ACC112 (cell line): ENCODE data around the gene CCDC148.
A peak's percentile ranks its signal among the peaks of the same experiment; 100 is the strongest.

Experiments
- H2AFZ ChIP-seq: fragments of 200-600 bp; sonication (generic); one replicate; pipeline ENCODE4 v1.6.0; 2017; ENCODE audit warnings: antibody characterized with exemption, low read length; ENCODE audit not compliant: unreplicated experiment
- H3K27ac ChIP-seq: fragments of 200-600 bp; sonication (generic); 2 replicates; pipeline ENCODE4 v1.5.1; 2014; ENCODE audit warnings: low read depth, mild to moderate bottlenecking, antibody characterized with exemption, low read length, moderate library complexity
- H3K27me3 ChIP-seq: fragments of 200-600 bp; sonication (generic); 2 replicates; pipeline ENCODE4 v1.6.1; 2014; ENCODE audit warnings: mild to moderate bottlenecking, antibody characterized with exemption, low read length, moderate library complexity, mixed read lengths; ENCODE audit not compliant: insufficient read depth
- H3K36me3 ChIP-seq: fragments of 200-600 bp; sonication (generic); 2 replicates; pipeline ENCODE4 v1.6.1; 2016; ENCODE audit warnings: mild to moderate bottlenecking, antibody characterized with exemption, low read length, moderate library complexity, mixed read lengths; ENCODE audit not compliant: insufficient read depth
- H3K4me1 ChIP-seq: fragments of 200-600 bp; sonication (generic); one replicate; pipeline ENCODE4 v1.6.1; 2016; ENCODE audit warnings: low read length, mixed read lengths; ENCODE audit not compliant: insufficient read depth, unreplicated experiment, control insufficient read depth
- H3K4me3 ChIP-seq: fragments of 200-600 bp; sonication (generic); 2 replicates; pipeline ENCODE4 v1.5.1; 2014; ENCODE audit warnings: mild to moderate bottlenecking, low read depth, low read length
- H3K79me2 ChIP-seq: fragments of 200-600 bp; sonication (generic); one replicate; pipeline ENCODE4 v1.6.0; 2016; ENCODE audit warnings: low read length; ENCODE audit not compliant: control insufficient read depth, unreplicated experiment, insufficient read depth

The CCDC148 gene

DNA sequence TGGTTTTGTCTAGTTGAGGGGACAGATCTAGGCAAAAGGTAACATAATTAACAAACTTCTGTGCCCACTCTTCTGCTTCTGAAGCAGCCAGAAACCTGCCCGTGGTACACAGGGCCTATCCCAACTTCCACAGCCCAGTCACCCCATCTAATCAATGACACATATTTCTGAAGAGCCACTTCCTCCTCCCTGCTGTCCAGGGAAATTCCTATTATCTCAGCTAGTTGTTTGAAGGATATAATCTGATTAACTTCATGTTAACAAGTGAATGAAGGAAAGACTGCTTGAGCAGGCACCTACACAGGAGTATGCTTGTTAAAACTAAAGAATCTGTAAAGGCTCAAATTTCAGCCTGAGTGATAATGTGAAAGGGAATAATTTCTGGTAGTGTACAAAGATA lies 61.4 kb downstream of the CCDC148 start:
- no peaks in the 10 kb centered on the region for H3K36me3 ChIP-seq
- H3K27me3 ChIP-seq, result no peaks in the 10 kb centered on the region
- H3K4me3 ChIP-seq, result no peak overlapping the region
- peak overlapping the region; percentile 42 for H2AFZ ChIP-seq
- no peaks in the 10 kb centered on the region for H3K79me2 ChIP-seq
- H3K4me1 ChIP-seq, result peaks cover 7% of the 10 kb centered on the region
- no peak overlapping the region for H3K27ac ChIP-seq

DNA sequence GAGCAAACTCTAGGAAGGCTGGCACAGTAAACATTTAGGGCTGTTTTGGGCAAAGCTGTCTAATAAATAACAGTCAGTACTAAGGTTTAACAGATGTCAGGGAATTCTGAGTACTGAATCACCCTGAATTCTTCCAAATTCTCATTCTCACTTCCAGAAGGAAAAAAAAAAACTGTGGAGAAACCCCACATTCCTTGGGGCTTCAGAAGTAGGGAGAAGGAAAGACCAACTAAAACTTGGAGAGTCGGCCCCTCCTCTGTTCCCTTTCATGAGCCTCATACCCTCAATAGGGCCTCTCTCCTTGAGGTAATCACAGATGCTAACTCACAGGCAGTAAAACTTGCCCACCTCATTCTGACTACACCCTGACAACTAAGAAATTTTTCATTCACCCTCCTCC lies 62.1 kb downstream of the CCDC148 start:
- Histone ChIP-seq H3K36me3 (no peaks in the 10 kb centered on the region), H3K27ac (no peak overlapping the region), H3K4me3 (no peak overlapping the region), H3K79me2 (no peaks in the 10 kb centered on the region), H3K27me3 (no peaks in the 10 kb centered on the region), H3K4me1 (peaks cover 7% of the 10 kb centered on the region), H2AFZ (peak overlapping the region; percentile 44)

DNA sequence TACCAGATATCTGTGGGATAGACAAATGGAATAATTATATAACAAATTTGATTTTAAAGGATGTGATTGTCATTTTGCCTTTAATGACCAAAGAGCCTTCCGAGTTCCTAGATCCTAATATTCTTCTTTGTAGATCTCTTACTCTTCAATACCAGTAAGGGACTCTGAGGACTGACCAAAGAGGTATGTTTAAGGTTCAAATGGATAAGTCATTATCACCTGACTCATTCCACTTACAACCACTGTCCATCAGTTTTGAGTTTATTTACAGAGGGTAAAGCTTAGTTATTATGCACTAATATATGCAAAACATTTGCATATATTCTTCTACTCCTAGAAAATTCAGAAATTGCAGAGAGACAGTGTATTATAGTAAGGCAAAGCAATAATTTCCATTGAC lies 62.7 kb downstream of the CCDC148 start:
- H2AFZ ChIP-seq, result no peak overlapping the region
- H3K27me3 ChIP-seq, result no peaks in the 10 kb centered on the region
- H3K36me3 ChIP-seq, result no peaks in the 10 kb centered on the region
- H3K27ac ChIP-seq, result no peak overlapping the region
- peaks cover 7% of the 10 kb centered on the region for H3K4me1 ChIP-seq
- H3K4me3 ChIP-seq, result no peak overlapping the region
- no peaks in the 10 kb centered on the region for H3K79me2 ChIP-seq

DNA sequence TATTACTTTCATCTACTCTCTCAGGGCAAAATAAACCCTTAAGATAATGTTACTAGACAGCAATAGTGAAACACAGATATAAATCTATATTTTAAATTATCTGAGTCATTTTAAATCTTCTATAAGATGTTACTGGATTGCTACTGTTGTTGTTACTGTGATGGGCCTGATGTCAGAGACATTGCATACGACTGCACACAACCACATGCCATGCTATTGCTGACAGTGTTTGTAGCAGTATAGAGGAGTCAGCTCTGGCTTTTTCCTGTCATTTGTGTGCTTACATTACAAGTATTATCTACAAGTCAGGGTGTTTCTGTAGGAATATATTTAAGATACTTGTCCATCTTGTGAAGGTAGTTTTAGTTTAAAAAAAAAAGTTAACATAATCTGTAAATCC lies 63.9 kb downstream of the CCDC148 start:
- no peak overlapping the region for H3K4me3 ChIP-seq

DNA sequence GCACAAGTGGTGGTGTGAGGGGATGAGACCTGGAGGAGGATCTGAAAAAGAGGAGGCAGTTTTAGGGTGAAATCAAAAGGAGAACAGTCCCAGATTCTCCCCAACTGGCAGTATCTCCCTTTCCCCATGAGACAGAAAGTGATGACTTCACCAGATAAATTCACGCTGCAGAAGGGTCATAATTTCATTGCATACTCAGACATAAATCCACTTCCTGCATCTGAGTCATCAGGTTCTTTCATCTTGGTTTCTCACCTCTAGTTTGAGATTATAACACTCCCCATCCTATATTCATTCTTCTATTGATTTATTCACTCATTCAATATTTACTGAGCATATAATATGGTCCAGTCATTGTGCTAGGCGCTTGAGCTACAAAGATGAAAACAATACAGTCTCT lies 64.7 kb downstream of the CCDC148 start:
- H3K4me1 ChIP-seq, result peaks cover 7% of the 10 kb centered on the region
- no peaks in the 10 kb centered on the region for H3K36me3 ChIP-seq
- no peak overlapping the region for H3K27ac ChIP-seq
- H3K27me3 ChIP-seq, result no peaks in the 10 kb centered on the region
- no peak overlapping the region for H3K4me3 ChIP-seq
- H2AFZ ChIP-seq, result no peak overlapping the region
- no peaks in the 10 kb centered on the region for H3K79me2 ChIP-seq

More for the DNA sequence above, 63.9 kb downstream of the CCDC148 start:
- Histone ChIP-seq H2AFZ (no peak overlapping the region), H3K27me3 (no peaks in the 10 kb centered on the region), H3K36me3 (no peaks in the 10 kb centered on the region), H3K4me1 (peaks cover 7% of the 10 kb centered on the region), H3K79me2 (no peaks in the 10 kb centered on the region), H3K27ac (no peak overlapping the region)

DNA sequence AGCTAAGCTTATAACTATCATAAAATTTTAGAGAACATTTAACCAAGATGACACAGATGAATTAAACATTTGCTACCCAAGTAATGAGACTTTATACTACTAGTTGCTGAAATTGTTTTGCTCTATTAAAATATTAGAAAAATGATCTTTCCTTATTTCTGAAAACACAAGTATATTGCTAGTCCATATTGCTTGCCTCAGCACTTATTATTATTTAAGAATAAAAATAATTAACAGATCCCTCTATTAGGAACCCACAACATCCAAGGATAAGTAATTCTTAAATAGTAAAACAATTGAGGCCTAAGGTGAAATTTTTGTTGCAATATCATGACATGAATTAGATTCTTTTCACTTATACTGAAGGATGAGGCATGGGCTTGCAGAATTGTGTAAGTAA lies 65.2 kb downstream of the CCDC148 start:
- H3K27ac ChIP-seq, result no peak overlapping the region
- no peaks in the 10 kb centered on the region for H3K79me2 ChIP-seq
- no peaks in the 10 kb centered on the region for H3K36me3 ChIP-seq
- no peak overlapping the region for H3K4me3 ChIP-seq
- H2AFZ ChIP-seq, result no peak overlapping the region
- H3K4me1 ChIP-seq, result peaks cover 7% of the 10 kb centered on the region
- no peaks in the 10 kb centered on the region for H3K27me3 ChIP-seq

DNA sequence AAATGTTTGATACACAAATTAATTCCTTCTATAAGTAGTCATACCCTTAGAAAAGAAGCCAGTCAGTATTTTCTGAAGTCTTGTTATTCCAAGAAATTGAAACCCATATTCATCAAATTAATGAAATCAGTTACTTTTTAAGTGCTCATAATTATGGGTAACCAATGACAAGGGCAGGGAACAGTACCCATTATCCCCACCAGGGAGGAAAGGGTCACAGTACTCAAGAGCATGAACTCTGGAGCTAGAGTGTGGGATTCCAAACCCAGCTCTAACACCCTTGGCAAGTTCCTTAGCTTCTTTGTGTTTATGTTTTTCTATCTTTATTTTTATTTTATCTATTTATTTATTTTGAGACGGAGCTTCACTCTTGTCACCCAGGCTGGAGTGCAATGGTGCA lies 68.4 kb downstream of the CCDC148 start:
- peaks cover 7% of the 10 kb centered on the region for H3K4me1 ChIP-seq
- no peaks in the 10 kb centered on the region for H3K79me2 ChIP-seq
- no peaks in the 10 kb centered on the region for H3K36me3 ChIP-seq
- no peak overlapping the region for H3K27ac ChIP-seq
- H3K27me3 ChIP-seq, result no peaks in the 10 kb centered on the region
- H2AFZ ChIP-seq, result no peak overlapping the region
- H3K4me3 ChIP-seq, result no peak overlapping the region

DNA sequence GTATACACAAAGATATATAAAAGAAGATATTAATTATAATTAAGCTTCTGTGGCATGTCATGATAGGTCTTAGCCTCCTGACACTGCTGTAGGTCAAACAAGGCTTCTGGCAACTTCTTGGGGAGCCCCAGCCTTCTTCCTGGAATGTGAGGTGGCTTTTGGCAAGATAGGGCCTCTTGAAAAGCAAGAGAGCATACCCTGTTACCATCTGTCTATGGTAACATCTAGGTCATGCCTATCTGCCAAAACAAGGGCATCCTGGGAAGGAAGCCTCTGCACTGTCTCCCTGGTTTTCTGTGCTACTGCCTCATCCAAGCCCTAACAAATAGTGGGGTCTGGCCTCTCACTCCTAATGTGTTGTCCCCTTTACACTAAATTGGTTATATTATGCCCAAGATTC lies 70.9 kb downstream of the CCDC148 start:
- H3K79me2 ChIP-seq, result no peaks in the 10 kb centered on the region
- H2AFZ ChIP-seq, result no peak overlapping the region

DNA sequence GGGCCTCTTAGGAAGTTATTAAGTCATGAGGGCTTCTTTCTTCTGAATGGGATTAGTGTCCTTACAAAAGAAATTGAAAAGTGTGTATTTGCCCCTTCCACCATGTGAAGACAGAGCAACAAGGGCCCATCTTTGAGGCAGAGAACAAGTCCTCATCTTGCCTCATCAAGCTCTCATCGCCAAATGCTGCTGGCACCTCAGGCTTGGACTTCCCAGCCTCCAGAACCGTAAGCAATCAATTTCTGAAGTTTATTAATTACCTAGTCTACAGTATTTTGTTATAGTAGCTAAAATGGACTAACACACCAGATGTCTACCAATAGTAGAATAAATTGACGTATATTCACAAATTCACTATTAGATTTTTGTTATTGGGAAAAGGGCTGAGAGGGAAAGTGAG lies 74.6 kb downstream of the CCDC148 start:
- H2AFZ ChIP-seq, result no peak overlapping the region
- no peaks in the 10 kb centered on the region for H3K4me1 ChIP-seq
- H3K27me3 ChIP-seq, result no peaks in the 10 kb centered on the region
- no peak overlapping the region for H3K4me3 ChIP-seq
- no peaks in the 10 kb centered on the region for H3K36me3 ChIP-seq
- no peak overlapping the region for H3K27ac ChIP-seq
- H3K79me2 ChIP-seq, result no peaks in the 10 kb centered on the region

More for the DNA sequence above, 70.9 kb downstream of the CCDC148 start:
- Histone ChIP-seq H3K4me3 (no peak overlapping the region), H3K27me3 (no peaks in the 10 kb centered on the region), H3K36me3 (no peaks in the 10 kb centered on the region), H3K4me1 (no peaks in the 10 kb centered on the region), H3K27ac (no peak overlapping the region)

DNA sequence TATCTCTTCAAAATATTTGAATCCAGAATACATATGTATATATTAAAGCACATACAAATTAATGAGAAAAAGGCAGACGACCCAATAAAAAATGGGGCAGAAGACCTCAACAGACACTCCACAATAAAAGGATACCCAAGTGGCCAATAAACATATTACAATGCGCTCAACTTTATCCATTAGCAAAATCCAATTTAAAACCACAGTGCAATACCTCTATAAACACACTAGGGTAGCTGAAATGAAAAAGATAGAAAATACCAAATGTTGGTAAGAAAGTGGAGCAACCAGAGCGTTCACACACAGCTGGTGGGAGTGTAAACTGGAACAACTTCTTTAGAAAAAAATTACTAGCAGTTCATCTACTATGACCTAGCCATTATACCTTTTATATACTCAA lies 75.3 kb downstream of the CCDC148 start:
- Histone ChIP-seq H3K36me3 (no peaks in the 10 kb centered on the region), H3K4me3 (no peak overlapping the region), H3K4me1 (no peaks in the 10 kb centered on the region), H3K79me2 (no peaks in the 10 kb centered on the region), H3K27ac (no peak overlapping the region), H3K27me3 (no peaks in the 10 kb centered on the region), H2AFZ (no peak overlapping the region)

DNA sequence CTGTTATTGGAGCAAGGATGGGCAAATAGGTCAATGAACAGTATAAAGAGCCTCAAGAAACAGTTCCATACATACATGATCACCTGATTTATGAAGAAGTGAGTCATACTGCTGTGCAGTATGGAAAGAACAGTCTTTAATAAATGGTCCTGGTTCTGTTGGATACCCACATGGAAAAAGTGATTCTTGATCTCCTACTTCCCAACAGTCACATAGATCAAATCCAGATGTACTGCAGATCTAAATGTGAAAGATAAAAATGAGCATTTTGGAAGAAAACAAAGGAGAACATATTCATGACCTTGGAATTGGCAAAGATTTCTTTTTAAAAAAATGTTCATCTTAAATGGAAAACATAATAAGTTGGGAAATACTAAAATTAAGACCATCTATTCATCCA lies 75.8 kb downstream of the CCDC148 start:
- H3K27ac ChIP-seq, result no peak overlapping the region
- no peaks in the 10 kb centered on the region for H3K27me3 ChIP-seq
- no peak overlapping the region for H3K4me3 ChIP-seq
- H2AFZ ChIP-seq, result no peak overlapping the region
- H3K4me1 ChIP-seq, result no peaks in the 10 kb centered on the region
- H3K79me2 ChIP-seq, result no peaks in the 10 kb centered on the region
- H3K36me3 ChIP-seq, result no peaks in the 10 kb centered on the region
